IPS-18c (cell line): ENCODE measurements around the gene RTL3.
"Not testable (repeated sequence)": the region's sequence is repeated elsewhere in the genome, so short reads cannot be mapped to it uniquely, and the experiment has no call there.

Experiments used
- H3K4me3 ChIP-seq: 2 replicates; pipeline ENCODE4 v1.7.0; 2013; ENCODE audit warnings: low read depth, mild to moderate bottlenecking, low read length, moderate library complexity; ENCODE audit not compliant: insufficient read depth
- H3K9me3 ChIP-seq: one replicate; pipeline ENCODE4 v1.6.1; 2013; ENCODE audit warnings: mild to moderate bottlenecking, low read length, moderate library complexity; ENCODE audit not compliant: control insufficient read depth, insufficient read depth

The RTL3 gene

DNA sequence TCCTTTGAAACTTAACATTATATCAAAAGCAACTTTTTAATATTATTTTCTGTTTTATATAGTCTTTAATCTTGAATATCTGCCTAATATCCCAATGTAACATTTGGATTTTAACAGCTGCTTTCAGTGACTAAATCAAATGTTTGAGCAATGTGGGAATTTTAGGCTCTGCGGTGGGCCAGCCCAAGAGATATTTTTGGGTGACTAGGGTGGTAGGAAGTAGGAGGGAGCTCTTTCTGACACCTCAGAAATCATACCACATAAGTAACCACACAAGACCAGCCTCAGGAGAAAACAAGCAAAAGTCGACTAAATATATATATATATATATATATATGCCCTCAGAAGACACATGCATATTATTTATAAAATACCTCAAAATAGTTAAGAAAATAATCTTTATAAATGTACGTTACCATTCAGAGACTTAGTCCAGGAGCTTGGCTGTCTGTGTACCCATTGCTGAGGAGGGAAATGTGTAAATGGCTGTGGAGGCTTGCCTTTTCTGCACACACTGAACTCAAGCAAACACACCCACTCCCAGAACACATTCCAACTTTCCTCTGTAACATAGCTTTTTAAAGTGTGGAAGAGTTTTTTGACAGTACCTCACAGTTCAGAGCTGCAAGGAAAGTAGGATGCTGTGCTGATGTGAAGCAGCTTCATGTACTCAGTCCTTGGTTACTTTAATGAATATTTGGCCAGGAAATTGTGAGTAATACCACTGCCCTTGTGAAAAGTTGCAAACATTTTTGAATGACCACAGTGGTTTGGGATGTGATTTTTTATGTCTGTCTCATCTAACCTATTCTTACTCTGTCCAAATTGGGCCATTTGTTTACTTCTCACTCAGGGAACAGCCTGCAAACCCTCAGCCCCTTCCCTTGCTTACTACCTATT, at the start of gene RTL3:
RTL3 (minus strand) TSS at position 484 of the 900 bp plus-strand sequence. CDS start 908 bp downstream, outside the sequence.
- no peak within 1 kb of the TSS for H3K4me3 ChIP-seq
- peaks cover 2% of the 10 kb centered on the region for H3K9me3 ChIP-seq

DNA sequence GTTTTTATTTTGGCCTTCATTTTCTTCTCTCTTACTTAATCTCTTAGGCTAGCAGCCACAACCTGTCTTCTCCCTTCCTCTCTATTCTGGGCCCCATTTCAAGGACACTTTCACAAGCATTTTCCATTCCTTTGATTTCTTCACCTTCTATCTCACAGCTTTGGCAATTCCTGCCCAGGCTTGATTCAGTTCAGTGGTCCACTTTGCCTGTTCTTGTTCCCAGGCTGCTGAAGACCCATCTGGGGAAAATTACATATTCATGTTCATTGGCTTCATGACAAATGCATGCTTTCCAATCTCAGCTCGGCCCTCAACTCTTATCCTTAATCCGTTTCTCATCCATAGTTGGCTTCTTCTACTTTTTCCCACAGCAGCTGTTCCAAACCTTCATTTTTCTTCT, 49.7 kb upstream of the RTL3 start:
- Histone ChIP-seq H3K4me3 (no peak overlapping the region), H3K9me3 (peaks cover 2% of the 10 kb centered on the region)

DNA sequence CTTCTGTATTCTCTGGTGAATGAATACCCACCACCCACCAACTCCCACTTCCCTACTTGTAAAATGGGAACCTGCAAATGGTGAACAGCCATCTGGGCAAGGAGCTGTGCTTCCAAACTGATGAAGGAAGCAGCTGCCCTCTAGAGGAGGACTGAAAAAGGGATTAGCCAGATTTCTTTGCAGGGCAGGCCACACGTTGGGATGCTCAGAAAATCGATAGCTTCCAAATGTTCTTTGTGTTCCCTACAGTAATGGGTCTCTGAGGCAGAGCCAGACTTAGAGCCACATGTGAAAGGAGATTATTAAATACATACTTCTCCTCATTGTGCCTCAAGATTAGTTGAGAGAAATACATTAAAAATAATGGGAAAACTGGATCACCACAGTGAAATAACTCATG, 49.1 kb upstream of the RTL3 start:
- Histone ChIP-seq H3K9me3 (peaks cover 2% of the 10 kb centered on the region), H3K4me3 (no peak overlapping the region)

- Histone ChIP-seq H3K4me3 (no peak overlapping the region), H3K9me3 (peaks cover 2% of the 10 kb centered on the region)
These were observed 46.9 kb upstream of the RTL3 start for GRCh38 chrX:78706071-78706470.

DNA sequence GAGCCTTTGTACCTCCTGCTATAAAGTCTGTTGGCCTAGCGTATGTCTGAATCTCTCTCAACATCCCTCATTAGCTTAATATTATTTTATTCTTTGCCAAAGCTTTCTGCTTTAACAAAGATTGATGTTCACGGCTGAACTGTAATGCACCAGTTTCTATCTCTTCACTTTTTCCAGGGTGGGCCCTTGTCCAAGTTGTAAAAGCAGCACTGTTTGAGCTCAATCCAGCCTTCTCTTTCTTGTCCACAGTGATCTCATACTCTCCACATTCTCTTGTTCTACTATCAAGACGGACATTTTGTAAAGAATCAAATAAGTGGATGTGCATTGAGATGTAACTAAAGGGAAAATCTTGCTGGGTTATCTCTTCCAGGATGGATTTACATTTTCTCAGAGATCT, 34.4 kb upstream of the RTL3 start:
- no peak overlapping the region for H3K4me3 ChIP-seq
- no peaks in the 10 kb centered on the region for H3K9me3 ChIP-seq

- no peak overlapping the region for H3K4me3 ChIP-seq
- H3K9me3 ChIP-seq = no peaks in the 10 kb centered on the region
These were observed 33.9 kb upstream of the RTL3 start for GRCh38 chrX:78693012-78693411.

- Histone ChIP-seq H3K9me3 (no peaks in the 10 kb centered on the region), H3K4me3 (no peak overlapping the region)
These were observed 28.5 kb upstream of the RTL3 start for GRCh38 chrX:78687586-78687985.

DNA sequence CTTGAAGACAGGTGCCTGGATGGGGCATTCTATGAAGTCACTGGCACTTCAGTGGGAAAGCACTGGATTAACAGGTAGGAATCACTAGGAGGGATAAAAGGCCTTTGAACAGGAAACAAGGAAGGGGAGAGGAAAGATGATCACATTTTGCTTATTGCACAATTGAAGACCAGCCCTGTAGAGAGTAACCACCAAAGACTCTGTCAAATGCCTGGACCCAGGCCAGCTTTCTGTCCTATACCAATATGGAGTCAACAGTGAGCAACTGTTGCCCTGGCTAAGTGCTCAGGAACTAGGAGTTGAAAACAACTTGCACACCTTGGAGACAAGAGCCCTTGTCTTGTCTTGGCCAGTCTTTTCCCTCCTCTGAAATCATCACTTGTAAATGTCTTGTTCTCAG, 14.1 kb upstream of the RTL3 start:
- H3K4me3 ChIP-seq = no peak overlapping the region
- H3K9me3 ChIP-seq = no peaks in the 10 kb centered on the region

DNA sequence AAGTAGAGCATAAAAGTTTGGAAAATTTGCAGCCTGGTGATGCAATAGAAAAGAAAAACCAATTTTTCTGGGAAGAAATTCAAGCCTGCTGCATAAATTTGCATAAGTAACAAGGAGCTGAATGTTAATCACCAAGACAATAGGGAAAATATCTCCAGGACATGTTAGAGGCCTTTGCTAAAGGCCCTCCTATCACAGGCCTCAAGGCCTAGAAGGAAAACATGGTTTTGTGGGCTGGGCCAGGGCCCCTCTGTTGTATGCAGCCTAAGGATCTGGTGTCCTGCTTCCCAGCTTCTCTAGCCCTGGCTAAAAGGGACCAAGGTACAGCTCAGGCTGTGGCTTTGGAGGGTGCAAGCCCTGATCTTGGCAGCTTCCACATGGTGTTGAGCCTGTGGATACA, 6.2 kb upstream of the RTL3 start:
- peaks cover 8% of the 10 kb centered on the region for H3K9me3 ChIP-seq
- no peak overlapping the region for H3K4me3 ChIP-seq

- Histone ChIP-seq H3K9me3 (peaks cover 8% of the 10 kb centered on the region), H3K4me3 (no peak overlapping the region)
These were observed 2.7 kb upstream of the RTL3 start for GRCh38 chrX:78661836-78662235.

- H3K4me3 ChIP-seq = no peak overlapping the region
- peaks cover 2% of the 10 kb centered on the region for H3K9me3 ChIP-seq
These were observed 827 bp upstream of the RTL3 start for GRCh38 chrX:78659955-78660354.

DNA sequence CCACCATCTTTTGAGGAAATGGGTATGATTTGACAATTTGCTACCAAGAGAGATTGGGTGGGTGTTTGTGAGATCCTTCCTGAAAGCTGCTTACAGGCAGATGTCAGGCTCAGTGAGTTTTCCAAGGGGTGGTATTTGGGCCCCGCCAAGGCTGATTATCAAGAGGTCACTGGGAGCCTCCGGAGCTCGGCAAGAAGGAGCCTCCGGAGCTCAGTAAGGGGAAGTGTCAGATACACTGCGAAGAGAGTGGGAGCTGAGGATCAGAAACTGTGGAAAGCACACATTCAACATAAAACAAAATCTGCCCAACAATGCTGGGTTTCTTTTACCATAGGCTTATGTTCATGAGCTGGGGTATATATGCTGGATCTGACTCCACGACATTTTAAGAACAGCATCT, 714 bp downstream of the RTL3 start:
- Histone ChIP-seq H3K4me3 (no peak overlapping the region), H3K9me3 (peaks cover 2% of the 10 kb centered on the region)

- H3K9me3 ChIP-seq = no peaks in the 10 kb centered on the region
- no peak overlapping the region for H3K4me3 ChIP-seq
These were observed 3.5 kb downstream of the RTL3 start for GRCh38 chrX:78655642-78656041.

DNA sequence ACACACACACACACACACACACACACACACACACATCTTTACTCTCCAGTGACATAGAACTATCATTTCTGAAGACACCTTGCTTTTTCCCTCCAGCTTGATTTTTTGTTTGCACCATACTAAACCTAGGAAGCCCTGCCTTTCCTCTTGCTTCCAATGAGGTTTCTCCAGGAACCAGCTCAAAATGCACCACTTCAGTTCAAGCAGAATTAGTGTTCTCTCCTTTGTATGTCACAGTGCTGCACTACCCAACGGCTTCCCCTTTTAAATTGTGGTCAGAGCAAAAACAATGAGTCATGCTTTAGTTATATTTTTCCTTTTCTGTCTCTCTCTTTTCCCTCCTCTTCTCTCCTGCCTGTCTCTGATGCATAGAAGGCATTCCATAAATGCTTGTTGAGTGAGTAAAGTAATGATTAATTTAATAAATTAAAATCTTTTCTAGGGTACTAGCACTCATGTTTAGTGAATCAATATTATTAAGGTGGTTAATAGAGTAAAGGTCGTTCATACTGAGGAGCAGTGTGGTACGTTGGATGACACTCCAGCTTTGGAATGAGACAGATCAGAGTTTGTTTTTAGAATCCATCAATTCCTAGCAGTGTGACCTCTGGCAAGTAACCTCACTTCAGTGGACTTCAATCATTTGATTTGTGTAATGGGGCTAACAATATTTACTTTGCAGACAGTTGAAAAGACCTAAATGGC, 5.9 kb downstream of the RTL3 start:
- H3K9me3 ChIP-seq = no peaks in the 10 kb centered on the region
- H3K4me3 ChIP-seq = no peak overlapping the region

- Histone ChIP-seq H3K9me3 (no peaks in the 10 kb centered on the region), H3K4me3 (no peak overlapping the region)
These were observed 8.2 kb downstream of the RTL3 start for GRCh38 chrX:78650906-78651437.

DNA sequence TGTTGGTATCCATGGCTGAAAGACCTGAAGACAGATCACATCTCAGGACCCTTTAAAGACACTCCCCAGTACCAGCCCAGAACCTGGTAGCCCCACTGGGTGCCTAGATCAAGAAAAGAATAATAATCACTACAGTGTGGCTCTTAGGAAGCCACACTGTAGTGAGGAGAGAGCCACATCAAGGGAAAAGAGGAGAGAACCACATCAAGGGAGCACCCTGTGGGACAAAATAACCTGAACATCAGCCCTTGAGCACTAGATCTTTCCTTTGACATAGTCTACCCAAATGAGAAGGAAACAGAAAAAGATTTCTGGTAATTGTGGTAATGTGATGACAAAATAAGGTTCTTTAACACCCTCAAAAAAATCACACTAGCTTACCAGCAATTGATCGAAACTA, 15.3 kb downstream of the RTL3 start:
- no peaks in the 10 kb centered on the region for H3K9me3 ChIP-seq
- H3K4me3 ChIP-seq = no peak overlapping the region

- H3K4me3 ChIP-seq = no peak overlapping the region
- H3K9me3 ChIP-seq = no peaks in the 10 kb centered on the region
These were observed 16.0 kb downstream of the RTL3 start for GRCh38 chrX:78643096-78643495.

DNA sequence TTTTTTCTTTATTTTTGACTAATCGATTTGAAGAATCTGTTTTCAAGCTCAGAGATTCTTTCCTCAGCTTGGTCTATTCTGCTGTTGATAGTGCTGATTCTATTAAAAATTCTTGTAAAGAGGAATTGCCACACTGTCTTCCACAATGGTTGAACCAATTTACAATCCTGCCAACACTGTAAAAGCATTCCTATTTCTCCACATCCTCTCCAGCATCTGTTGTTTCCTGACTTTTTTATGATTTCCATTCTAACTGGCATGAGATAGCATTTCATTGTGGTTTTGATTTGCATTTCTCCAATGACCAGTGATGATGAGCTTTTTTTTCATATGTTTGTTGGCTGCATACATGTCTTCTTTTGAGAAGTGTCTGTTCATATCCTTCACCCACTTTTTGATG, 23.0 kb downstream of the RTL3 start:
- not testable (repeated sequence) for H3K9me3 ChIP-seq, H3K4me3 ChIP-seq
